Astrocyte of the spinal cord (primary cell): Measurements from ENCODE around the gene GRID1.

Experiments
- DNase-seq: peaks from one replicate; pipeline ENCODE4 v3.0.0; 2011; ENCODE audit warnings: low read depth, low spot score
- H3K4me3 ChIP-seq: 2 replicates; pipeline ENCODE4 v1.5.1; 2011; ENCODE audit warnings: low read depth, mild to moderate bottlenecking, low read length, moderate library complexity
- in situ Hi-C: cut with HindIII; loops from 2 replicates; pipeline ENCODE4 v1.10.0; 2017; ENCODE audit warnings: low sequenced_read_pairs
- TF ChIP-seq, protein P1 (sequence below): IDR thresholded peaks from 2 replicates; pipeline ENCODE4 v1.5.1; 2012; ENCODE audit warnings: low read depth, mild to moderate bottlenecking, low read length, inconsistent platforms

Gene GRID1

DNA sequence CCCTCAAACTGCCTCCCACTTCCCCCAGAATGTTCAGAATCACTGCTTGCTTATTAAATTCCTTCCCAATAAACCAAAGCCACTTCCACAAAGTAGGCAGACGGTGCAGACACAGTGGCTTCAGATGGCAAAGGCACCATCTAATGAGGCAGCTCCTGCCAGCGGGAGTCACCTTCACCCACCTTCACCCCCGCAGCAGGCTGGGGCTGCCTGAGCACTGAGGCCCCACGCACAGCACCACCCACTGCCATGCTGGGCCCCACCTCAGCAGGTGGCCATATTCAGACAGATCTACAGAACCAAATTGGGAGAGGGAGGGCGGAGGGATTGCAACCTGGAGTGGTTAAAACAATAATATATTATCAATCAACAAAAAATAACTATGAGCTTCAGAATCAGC, 118.5 kb downstream of the GRID1 start:
- in situ Hi-C loops, result no loop called here
- DNase-seq, result no peak
- H3K4me3 ChIP-seq, result no peak overlapping the region
- TF ChIP-seq, protein P1, sequence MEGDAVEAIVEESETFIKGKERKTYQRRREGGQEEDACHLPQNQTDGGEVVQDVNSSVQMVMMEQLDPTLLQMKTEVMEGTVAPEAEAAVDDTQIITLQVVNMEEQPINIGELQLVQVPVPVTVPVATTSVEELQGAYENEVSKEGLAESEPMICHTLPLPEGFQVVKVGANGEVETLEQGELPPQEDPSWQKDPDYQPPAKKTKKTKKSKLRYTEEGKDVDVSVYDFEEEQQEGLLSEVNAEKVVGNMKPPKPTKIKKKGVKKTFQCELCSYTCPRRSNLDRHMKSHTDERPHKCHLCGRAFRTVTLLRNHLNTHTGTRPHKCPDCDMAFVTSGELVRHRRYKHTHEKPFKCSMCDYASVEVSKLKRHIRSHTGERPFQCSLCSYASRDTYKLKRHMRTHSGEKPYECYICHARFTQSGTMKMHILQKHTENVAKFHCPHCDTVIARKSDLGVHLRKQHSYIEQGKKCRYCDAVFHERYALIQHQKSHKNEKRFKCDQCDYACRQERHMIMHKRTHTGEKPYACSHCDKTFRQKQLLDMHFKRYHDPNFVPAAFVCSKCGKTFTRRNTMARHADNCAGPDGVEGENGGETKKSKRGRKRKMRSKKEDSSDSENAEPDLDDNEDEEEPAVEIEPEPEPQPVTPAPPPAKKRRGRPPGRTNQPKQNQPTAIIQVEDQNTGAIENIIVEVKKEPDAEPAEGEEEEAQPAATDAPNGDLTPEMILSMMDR, result no peak

DNA sequence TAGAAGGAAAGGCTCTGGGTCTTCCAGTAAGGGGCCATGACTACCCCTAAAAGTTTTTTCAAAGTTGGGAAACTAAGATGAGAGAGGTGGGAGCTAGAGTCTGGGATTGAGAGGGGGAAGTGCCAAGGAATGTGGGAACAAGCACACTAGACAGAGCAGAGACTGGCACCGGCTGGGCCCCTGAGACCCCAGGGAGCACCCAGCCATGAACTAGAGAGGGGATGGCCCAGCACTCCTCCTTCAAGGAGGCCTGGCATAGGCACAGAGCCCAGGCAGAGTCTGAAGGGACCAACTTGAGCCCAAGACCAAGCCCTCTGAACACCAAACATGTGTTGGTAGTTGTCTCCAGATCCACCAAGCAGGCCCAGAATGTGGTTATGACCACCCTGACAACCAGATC, 119.0 kb downstream of the GRID1 start:
- TF ChIP-seq, protein P1, result no peak
- in situ Hi-C loops, result no loop called here
- H3K4me3 ChIP-seq, result no peak overlapping the region
- DNase-seq, result no peak

DNA sequence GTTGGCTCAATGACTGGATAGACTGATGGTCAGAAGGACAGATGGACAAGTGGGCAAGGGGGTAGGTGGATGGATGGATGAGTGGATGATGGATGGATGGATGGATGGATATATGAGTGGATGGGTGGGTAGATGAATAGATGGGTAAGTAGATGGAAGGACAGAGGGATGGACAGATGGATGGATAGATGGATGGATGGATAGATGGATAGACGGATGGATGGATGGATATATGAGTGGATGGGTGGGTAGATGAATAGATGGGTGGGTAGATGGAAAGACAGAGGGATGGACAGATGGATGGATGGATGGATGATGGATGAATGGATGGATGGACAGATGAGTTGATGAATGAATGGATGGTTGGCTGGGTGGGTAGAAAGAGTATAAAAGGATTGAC, 119.5 kb downstream of the GRID1 start:
- H3K4me3 ChIP-seq, result no peak overlapping the region
- TF ChIP-seq, protein P1, result no peak
- in situ Hi-C loops, result no loop called here
- no peak for DNase-seq

DNA sequence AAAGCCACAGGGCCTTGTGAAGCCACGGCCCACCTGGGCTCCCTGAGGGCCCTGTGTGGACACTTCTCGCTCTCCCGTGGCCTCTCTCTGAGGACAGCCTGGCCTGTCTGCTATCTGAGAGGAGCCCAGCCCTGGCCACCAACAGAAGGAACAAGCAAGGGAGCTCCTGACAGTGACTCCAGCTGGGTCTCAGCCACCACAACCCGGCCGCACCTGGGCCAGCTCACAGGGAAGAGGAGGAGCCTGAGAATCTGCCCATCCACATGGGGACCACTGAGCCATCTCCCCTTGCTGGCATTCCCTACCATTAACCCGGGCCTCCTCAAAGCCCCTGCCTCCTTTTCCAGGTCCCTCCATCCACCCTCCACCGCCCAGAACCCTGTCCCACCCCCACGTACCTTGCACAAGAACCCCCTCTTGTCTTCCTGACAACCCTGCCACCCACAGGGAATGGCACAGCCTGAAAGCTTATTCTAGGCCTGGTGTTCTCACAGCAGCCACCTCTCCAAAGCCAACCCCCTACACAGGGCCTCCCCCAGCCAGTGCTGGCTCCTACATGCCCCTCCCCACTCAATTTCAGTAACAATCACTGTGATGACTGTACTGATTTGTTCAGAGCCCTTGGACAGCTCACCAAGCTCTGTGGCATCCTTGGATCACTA, 120.2 kb downstream of the GRID1 start:
- no peak for DNase-seq
- no peak overlapping the region for H3K4me3 ChIP-seq
- in situ Hi-C loops, result no loop called here
- TF ChIP-seq, protein P1, result no peak

DNA sequence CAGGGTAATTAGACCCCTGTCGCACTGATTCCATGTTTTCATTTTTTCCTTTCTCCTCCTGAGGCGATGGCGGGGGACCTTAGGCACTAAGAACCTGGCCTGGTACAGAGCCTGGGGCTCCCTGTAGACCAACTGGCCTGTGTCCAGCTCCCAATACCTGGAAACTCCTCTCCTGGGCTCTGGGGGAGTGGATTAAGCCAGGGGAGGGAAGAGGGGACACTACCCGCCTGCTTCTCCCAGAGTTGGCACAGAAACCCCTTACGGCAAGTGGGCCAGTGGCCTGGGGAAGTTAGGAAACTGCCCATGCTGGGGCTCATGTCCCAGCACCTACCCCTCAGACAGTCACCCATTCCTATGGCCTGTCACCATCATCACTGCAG, 121.6 kb downstream of the GRID1 start:
- in situ Hi-C loops, result no loop called here
- TF ChIP-seq, protein P1, result no peak
- DNase-seq, result no peak
- H3K4me3 ChIP-seq, result no peak overlapping the region

DNA sequence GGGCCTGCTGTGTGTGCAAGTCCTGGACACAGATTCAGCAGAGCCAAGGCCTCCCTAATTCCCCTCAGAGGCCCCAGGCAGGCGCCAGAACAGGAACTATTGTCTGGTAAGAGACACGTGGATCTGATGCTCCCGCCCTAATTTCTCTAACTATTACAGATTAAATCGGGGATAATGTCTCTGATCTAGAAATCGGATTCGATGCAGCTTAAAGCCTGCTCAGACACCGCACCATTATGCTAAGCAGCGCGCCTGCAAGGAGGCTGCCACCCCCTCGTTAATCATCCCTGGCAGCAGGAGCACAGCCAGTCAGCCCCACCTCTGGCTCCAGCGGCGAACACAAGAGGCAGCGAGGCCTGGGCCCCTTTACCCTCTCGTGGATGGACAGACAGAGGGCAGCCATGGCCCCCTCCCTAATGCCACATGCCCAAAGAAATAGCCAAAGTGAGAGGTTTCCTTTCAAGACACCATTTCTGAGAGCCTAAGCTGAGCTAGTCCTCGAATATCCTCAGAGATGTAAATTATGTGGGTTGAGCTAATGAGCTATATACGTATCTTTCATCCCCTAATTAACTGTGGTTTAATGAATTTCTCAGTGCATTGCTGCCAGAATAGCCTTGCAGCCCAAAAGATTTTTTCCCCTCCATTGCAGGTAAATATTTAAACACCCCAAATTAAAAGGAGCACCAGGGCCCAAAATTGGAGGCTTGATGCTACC, 122.1 kb downstream of the GRID1 start:
- TF ChIP-seq, protein P1, result no peak
- H3K4me3 ChIP-seq, result no peak overlapping the region
- in situ Hi-C loops, result no loop called here

More for the DNA sequence above, 122.1 kb downstream of the GRID1 start:
- DNase-seq, result no peak
